ENCODE data around the gene STON1.

Gene STON1

DNA sequence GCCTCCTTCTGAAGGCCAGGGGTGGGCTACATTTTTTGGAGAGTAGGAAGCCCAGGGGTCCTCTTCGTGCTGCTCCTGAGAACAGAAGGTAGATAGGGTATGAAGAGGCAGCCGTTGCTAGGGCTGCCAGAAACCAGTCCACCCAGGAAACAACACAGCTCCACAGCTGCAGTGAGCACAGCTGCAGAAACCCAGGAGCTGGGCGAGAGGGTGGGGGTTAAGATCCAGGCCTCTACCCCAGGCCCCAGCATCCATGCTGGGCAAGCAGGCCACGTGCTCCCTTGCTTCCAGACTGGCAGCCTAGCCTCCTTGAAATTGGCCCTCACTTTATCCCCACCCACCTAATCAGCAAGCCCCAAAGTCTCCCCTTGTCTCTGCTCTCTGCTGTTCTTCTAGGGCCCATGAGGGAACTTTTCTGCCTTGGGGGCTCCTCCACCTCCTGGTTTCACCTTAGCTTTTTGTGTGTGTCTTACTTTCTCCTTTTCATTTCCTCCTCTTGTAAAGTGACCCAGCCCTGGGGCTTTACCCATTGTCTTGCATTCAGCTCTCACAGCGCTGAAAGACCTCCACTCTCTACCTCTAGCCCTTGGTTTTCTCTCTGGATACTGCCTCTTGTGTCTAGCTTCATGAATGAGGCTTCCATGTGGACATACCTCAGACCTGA is 30.7 kb downstream of the STON1 start:
- DNase-seq (ENCODE audit: insufficient read length, low spot score) (no peak), FAIRE-seq (no peak)
- TF ChIP-seq POLR2A (IDR thresholded peaks at IDR 0.05; ENCODE audit: low read depth, low read length) (no peak), TAF1 (IDR thresholded peaks at IDR 0.05; ENCODE audit: low read depth, low read length) (no peak), SPI1 (IDR thresholded peaks at IDR 0.05; ENCODE audit: low read depth, low read length) (no peak), PAX5 (IDR thresholded peaks at IDR 0.05; ENCODE audit: insufficient read depth, low read length, severe bottlenecking) (no peak), POU2F2 (IDR thresholded peaks at IDR 0.05; ENCODE audit: low read depth, low read length) (no peak), POLR2AphosphoS5 (IDR thresholded peaks at IDR 0.05; ENCODE audit: low read depth, low read length) (no peak)

DNA sequence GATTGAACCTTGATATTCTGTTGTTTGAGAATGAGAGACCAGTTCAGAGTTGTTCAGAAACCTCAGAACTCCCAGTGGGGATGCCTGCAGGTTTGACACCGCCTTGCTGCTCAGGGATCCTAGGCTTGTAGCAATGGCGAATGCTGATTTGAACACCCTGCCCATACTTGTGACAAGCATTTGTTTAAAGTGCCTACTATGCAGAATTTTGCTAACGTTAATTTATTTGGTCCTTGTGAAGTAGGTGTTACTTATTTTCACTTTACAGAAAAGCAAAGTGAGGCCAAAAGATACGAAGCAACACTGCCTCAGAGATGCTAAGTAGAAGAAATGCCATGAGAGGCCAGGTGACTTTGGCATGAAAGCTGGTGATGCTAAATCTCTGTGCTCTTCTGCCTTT is 32.3 kb downstream of the STON1 start:
- FAIRE-seq (no peak), DNase-seq (ENCODE audit: insufficient read length, low spot score) (no peak)
- TF ChIP-seq POLR2A (IDR thresholded peaks at IDR 0.05; ENCODE audit: low read depth, low read length) (no peak), POU2F2 (IDR thresholded peaks at IDR 0.05; ENCODE audit: low read depth, low read length) (no peak), POLR2AphosphoS5 (IDR thresholded peaks at IDR 0.05; ENCODE audit: low read depth, low read length) (no peak), SPI1 (IDR thresholded peaks at IDR 0.05; ENCODE audit: low read depth, low read length) (no peak), TAF1 (IDR thresholded peaks at IDR 0.05; ENCODE audit: low read depth, low read length) (no peak), PAX5 (IDR thresholded peaks at IDR 0.05; ENCODE audit: insufficient read depth, low read length, severe bottlenecking) (no peak)

- FAIRE-seq (no peak), DNase-seq (ENCODE audit: insufficient read length, low spot score) (no peak)
- no peak for TF ChIP-seq POLR2A (IDR thresholded peaks at IDR 0.05; ENCODE audit: low read depth, low read length)
- no peak for TF ChIP-seq PAX5 (IDR thresholded peaks at IDR 0.05; ENCODE audit: insufficient read depth, low read length, severe bottlenecking)
- no peak for TF ChIP-seq SPI1 (IDR thresholded peaks at IDR 0.05; ENCODE audit: low read depth, low read length)
Observed at GRCh38 chr2:48566592-48567310, 36.8 kb downstream of the STON1 start.

DNA sequence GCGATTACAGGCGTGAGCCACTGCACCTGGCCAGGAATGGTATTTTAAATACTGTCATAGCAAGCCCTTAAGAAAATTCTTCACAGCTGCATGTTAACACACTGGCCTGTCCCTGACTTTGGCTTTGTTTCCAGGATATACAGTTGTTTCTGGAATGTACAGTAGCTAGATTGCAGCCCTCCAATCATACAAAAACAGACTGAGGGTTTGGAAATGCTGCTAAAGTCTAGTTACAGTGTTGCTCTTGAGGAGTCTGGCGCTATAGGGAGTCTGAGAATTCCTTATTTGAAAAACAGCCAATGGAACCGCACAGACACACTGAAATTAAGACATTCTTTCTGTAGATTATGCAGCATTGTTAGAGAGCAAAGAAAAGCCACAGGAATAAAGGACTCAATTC is 37.7 kb downstream of the STON1 start:
- DNase-seq (ENCODE audit: insufficient read length, low spot score) (no peak), FAIRE-seq (no peak)
- TF ChIP-seq SPI1 (IDR thresholded peaks at IDR 0.05; ENCODE audit: low read depth, low read length) (no peak), PAX5 (IDR thresholded peaks at IDR 0.05; ENCODE audit: insufficient read depth, low read length, severe bottlenecking) (no peak), POLR2A (IDR thresholded peaks at IDR 0.05; ENCODE audit: low read depth, low read length) (no peak), POU2F2 (IDR thresholded peaks at IDR 0.05; ENCODE audit: low read depth, low read length) (no peak), TAF1 (IDR thresholded peaks at IDR 0.05; ENCODE audit: low read depth, low read length) (no peak), POLR2AphosphoS5 (IDR thresholded peaks at IDR 0.05; ENCODE audit: low read depth, low read length) (no peak)

DNA sequence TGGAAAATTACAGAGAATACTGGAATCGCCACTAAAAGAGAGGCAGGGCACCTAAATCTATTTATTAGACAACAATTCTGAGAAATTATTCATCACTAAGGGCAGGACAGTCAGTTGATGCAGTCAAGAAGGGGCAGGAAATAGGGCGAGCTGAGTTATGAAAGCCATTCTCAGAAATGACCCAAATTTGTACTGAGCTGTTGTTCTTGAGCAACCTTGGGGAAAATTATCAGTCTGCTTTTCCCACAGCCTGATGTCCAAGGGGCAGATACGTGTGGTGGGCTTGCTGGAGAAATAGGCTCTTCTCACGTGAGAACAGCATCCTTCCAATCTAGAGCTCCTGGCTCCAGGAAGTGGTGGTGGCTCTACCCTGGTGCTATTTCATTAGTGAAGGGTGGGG is 38.6 kb downstream of the STON1 start:
- no peak for TF ChIP-seq POU2F2 (IDR thresholded peaks at IDR 0.05; ENCODE audit: low read depth, low read length)
- no peak for TF ChIP-seq POLR2A (IDR thresholded peaks at IDR 0.05; ENCODE audit: low read depth, low read length)
- no peak for TF ChIP-seq PAX5 (IDR thresholded peaks at IDR 0.05; ENCODE audit: insufficient read depth, low read length, severe bottlenecking)
- TF ChIP-seq TAF1 (IDR thresholded peaks at IDR 0.05; ENCODE audit: low read depth, low read length) = no peak
- TF ChIP-seq SPI1 (IDR thresholded peaks at IDR 0.05; ENCODE audit: low read depth, low read length) = no peak
- no peak for TF ChIP-seq POLR2AphosphoS5 (IDR thresholded peaks at IDR 0.05; ENCODE audit: low read depth, low read length)
- DNase-seq (ENCODE audit: insufficient read length, low spot score) (no peak), FAIRE-seq (no peak)

DNA sequence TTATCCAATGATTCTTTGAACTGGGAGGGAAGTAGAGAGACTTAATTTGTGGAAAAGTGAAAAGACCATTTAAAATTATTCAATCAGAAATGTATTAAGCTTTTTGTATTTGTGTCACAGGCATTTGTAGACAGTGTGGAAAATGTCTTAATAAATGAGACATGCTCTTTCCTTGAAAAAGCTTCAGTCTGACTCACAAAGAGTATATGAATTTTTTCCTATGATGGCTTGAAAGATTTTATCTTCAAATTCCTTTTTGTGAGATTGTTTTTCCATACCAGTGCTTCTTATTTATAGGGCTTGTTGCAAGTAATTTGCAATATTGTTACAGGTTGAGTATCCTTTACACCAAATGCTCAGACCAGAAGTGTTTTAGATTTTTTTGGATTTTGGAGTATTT is 39.5 kb downstream of the STON1 start:
- no peak for DNase-seq (ENCODE audit: insufficient read length, low spot score)
- FAIRE-seq = no peak
- TF ChIP-seq POLR2AphosphoS5 (IDR thresholded peaks at IDR 0.05; ENCODE audit: low read depth, low read length) (no peak), POLR2A (IDR thresholded peaks at IDR 0.05; ENCODE audit: low read depth, low read length) (no peak), SPI1 (IDR thresholded peaks at IDR 0.05; ENCODE audit: low read depth, low read length) (no peak), POU2F2 (IDR thresholded peaks at IDR 0.05; ENCODE audit: low read depth, low read length) (no peak), PAX5 (IDR thresholded peaks at IDR 0.05; ENCODE audit: insufficient read depth, low read length, severe bottlenecking) (no peak), TAF1 (IDR thresholded peaks at IDR 0.05; ENCODE audit: low read depth, low read length) (no peak)

DNA sequence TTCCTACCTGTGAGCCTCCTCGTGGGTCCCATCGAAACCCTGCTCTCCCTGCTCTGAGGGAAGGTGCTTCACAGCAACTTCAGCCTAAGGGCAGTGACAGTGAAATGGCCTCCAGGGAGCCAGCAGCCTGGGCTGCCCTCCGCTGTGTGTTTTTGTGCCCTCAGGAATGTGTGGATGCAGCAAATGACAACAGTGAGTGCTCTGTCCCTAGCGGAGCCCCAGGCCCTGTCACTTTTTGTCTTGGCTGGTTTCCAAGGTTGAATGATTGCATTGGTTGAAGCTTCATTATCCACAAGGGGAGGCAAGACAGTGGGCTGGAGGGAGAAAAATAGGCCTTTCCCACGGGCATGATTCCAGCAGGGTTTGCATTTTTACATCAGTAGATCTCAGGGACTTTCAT is 42.9 kb downstream of the STON1 start:
- DNase-seq (ENCODE audit: insufficient read length, low spot score) (no peak), FAIRE-seq (no peak)
- TF ChIP-seq TAF1 (IDR thresholded peaks at IDR 0.05; ENCODE audit: low read depth, low read length) = no peak
- no peak for TF ChIP-seq POLR2A (IDR thresholded peaks at IDR 0.05; ENCODE audit: low read depth, low read length)
- TF ChIP-seq PAX5 (IDR thresholded peaks at IDR 0.05; ENCODE audit: insufficient read depth, low read length, severe bottlenecking) = no peak
- TF ChIP-seq POLR2AphosphoS5 (IDR thresholded peaks at IDR 0.05; ENCODE audit: low read depth, low read length) = no peak
- no peak for TF ChIP-seq SPI1 (IDR thresholded peaks at IDR 0.05; ENCODE audit: low read depth, low read length)
- no peak for TF ChIP-seq POU2F2 (IDR thresholded peaks at IDR 0.05; ENCODE audit: low read depth, low read length)

- TF ChIP-seq POLR2A (IDR thresholded peaks at IDR 0.05; ENCODE audit: low read depth, low read length) (no peak), SPI1 (IDR thresholded peaks at IDR 0.05; ENCODE audit: low read depth, low read length) (0 out of 2 replicates have a peak, but pooled peaks have one; percentile 8), POLR2AphosphoS5 (IDR thresholded peaks at IDR 0.05; ENCODE audit: low read depth, low read length) (no peak), TAF1 (IDR thresholded peaks at IDR 0.05; ENCODE audit: low read depth, low read length) (no peak)
- peak; percentile 65 for FAIRE-seq
- DNase-seq (ENCODE audit: insufficient read length, low spot score) = no peak
Observed at GRCh38 chr2:48574353-48575287, 44.7 kb downstream of the STON1 start.

GRCh38 chr2:48578313-48578712 is 48.4 kb downstream of the STON1 start:
- FAIRE-seq (no peak), DNase-seq (ENCODE audit: insufficient read length, low spot score) (no peak)
- TF ChIP-seq POU2F2 (IDR thresholded peaks at IDR 0.05; ENCODE audit: low read depth, low read length) = no peak

All from GM12891 (cell line).